SK-N-MC (cell line): ENCODE data around the gene CLMP.

ENCODE experiments used
- FOXP2 ChIP-seq: optimal IDR thresholded peaks from 2 replicates; pipeline ENCODE3; 2011; ENCODE audit warnings: mild to moderate bottlenecking, moderate library complexity; ENCODE audit not compliant: insufficient read depth; ENCODE audit errors: extremely low read length, control extremely low read depth
- POLR2AphosphoS5 ChIP-seq: IDR thresholded peaks from 2 replicates; pipeline ENCODE4 v1.6.1; 2012; ENCODE audit warnings: mild to moderate bottlenecking, low read depth, low read length, borderline replicate concordance

DNA sequence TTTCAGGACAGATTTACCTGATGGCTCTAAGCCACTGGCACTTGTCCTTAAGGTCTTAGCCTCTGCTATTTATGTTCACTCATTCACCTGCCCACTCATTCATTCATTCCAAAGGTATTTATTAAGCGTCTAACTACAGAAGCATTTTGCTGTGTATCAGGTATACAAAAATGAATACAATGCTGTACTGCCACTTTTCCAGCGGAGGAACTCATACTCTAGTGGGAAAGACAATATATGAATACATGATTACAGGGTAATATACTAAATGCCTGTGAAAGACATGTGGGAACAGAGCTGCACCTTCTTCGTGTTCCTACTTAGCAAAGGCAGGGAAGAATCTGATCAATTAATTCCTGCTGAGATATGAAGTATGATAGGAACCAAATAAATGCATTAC is 43.7 kb downstream of the CLMP start:
- TF ChIP-seq POLR2AphosphoS5 (no peak), FOXP2 (no peak)
